HG03558 (cell line): Measurements from ENCODE around the gene ABTB1.

ENCODE experiments used
- ATAC-seq: cut with Tn5 transposase; IDR thresholded peaks from one replicate; pipeline ENCODE4 v1.9.1; 2021; ENCODE audit warnings: moderate number of reproducible peaks; ENCODE audit not compliant: unreplicated experiment; ENCODE audit errors: extremely low read depth

ABTB1 gene

DNA sequence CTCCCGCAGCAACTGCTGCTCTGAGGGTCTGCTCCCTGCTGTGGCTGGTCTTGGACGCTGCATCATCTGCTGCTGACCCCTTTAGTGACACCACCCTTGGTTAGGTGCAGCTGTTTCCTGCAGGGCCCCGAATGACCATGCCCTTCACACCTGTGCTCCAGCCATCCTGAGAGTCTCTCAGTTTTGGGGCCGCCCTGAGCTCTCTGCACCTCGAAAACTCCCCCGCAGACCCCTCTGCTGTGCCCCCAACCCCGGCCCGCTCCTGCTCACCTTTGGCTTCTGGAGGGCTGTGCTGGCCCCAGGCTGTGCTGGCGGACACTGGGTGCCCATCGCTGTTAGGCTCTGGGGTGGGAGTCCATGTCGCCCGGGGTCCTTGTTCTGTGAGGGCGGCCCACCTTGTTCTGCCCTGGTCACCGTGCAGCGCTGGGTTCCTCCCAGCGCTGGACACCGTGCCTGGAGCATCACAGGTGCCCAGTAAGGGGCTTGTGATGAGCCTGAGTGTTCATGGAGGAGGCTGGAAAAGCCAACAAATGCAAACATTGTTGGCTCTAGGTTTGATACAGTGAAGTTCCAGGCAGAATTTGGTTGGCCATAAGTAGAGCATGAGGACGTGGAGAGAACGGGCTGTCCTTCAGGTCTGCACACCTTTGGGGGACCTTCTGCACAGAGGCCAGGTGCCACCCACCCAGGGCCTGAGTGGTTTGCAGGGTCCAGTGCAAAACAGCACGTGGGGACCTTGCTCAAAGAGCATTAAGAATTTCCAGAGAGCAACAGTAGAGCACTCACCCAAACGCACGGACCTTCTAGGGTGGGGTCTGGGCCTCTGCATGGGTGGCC is 12.3 kb downstream of the ABTB1 start:
- ATAC-seq: no peak

DNA sequence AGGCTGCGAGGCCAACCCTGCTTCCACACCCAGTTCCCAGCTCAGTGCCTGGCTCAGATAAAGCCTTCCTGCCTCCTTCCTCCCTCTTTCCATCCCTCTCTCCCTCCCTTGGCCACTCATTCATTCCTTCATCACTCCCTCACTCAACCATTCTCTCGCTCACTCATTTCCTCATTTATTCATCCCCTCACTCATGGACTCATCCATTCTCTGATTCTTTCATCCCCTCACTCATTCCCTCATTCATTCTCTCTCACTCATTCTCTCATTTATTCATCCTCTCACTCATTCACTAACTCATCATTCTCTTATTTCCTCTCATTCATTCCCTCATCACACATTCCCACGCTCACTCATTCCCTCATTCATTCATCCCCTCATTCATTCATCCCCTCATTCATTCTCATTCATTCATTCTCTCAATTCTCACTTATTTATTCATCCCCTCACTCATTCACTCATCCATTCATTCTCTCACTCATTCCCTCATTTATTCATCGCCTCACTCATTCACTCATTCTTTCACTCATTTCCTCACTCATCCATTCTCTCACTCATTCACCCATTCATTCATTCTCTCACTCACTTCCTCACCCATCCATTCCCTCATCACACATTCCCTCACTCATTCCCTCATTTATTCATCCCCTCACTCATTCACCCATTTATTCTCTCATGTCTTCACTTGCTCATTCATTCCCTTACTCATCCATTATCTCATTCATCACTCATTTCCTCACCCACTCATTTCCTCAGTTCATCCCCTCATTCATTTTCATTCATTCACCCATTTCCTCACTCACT is 13.2 kb downstream of the ABTB1 start:
- ATAC-seq: no peak

DNA sequence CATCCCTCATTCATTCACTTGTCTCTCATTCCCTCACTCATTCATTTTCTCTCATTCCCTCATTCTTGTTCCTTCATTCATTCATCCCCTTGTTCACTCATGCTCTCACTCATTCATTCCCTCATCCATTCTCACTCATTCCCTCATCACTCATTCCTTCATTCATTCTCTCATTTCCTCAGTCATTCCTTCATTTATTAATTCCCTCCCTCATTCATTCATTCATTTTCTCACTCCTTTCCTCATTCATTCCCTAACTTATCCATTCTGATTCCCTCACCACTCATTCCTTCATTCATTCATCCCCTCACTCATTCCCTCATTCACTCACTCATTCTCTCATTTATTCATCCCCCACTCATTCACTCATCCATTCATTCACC is 13.8 kb downstream of the ABTB1 start:
- no peak for ATAC-seq

DNA sequence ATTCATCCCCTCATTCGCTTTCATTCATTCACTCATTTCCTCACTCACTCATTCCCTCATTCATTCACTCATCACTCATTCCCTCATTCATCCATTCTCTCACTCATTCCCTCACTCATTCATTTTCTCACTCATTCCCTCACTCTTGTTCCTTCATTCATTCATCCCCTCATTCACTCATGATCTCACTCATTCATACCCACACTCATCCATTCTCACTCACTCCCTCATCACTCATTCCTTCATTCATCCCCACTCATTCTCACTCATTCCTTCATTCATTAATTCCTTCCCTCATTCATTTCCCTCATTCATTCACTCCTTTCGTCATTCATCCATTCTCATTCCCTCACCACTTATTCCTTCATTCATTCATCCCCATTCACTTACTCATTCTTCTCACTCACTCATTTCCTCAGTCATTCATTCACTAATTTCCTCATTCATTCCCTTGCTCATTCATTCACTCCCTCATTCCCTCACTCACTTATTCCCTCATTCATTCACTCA is 14.5 kb downstream of the ABTB1 start:
- no peak for ATAC-seq

DNA sequence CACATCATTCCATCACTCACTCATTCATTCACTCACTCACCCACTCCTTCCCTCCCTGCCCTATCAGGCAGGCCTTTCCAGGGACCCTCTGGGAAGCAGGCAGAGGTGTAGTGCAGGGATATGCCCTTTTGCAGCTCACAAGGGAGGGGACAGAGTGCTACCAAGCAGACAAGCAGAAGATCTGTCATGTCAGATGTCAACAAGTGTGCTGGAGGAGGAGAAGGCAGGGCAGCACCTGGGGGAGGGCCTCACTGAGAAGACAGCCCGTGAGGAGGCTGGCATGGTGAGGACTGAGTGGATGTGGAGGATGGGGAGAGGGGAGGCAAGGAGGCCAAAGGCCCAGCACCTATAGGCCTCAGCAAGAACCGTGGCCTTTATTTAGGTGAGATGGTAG is 15.3 kb downstream of the ABTB1 start:
- ATAC-seq: no peak

DNA sequence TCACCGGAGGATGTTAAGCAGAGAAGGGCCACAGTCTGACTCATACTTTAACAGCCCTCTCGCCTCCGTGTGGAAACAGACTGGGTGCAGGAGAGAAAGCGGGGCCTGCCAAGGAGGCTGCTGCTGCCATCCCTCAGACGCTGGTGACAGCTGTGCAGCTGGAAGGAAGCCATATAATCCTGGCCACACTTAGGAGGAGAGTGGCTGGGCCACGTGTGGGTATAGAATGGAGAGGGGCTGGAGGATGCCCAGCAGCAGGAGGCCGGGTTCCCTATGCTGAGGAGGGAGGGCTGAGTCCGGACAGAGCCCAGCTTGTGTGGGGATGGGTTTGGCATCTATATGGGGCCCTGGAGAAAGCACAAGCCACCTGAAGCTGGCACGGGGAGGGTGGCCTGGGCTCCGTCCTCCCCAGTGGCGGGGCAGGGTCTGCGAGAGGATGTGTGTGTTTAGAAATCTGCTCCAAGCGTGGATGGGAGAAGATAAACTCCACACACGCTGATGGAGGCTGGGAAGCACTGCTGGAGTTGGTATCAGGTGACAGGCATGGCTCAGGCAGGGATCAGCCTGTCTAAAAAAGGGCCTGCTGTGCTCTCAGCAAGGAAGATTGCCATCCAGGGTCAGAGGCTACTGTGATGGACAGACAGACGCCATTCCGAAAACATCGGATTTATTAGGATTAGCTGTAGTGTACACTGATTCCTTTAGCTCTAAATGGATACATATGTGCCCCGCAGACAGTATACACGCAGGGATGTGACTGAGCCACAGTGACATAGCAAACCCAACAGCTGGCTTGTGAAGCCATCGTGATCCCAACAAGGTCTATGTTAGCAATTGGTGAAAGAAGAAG is 15.9 kb downstream of the ABTB1 start:
- no peak for ATAC-seq

DNA sequence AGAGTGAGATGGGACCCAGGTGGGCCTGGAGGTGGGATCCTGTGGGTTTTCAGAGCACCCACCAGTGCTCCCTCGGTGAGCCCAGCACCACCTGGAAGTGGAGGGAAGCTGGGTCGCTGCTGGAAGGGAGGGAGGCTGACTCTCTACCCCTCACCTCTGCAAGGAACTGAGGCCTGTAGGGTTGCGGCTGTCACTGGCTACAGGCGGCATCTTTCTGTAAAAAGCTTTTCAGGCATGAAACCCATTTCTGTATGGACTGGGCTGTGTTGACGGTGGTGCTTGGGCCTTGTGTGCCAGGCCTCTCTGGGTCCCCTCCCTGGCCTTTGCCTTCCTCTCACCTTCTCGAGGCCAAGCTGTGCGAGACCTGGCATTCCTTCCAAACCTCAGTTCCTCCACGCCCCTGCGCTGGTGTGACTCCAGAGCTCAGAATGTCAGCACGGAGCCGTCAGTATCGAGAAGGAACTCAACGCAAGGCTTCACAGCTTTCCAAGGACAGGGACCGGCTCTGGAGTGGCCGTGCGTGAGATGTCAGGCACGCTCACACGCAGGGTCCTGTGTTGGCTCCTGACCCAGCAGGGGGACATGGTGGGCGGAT is 16.6 kb downstream of the ABTB1 start:
- ATAC-seq: no peak

DNA sequence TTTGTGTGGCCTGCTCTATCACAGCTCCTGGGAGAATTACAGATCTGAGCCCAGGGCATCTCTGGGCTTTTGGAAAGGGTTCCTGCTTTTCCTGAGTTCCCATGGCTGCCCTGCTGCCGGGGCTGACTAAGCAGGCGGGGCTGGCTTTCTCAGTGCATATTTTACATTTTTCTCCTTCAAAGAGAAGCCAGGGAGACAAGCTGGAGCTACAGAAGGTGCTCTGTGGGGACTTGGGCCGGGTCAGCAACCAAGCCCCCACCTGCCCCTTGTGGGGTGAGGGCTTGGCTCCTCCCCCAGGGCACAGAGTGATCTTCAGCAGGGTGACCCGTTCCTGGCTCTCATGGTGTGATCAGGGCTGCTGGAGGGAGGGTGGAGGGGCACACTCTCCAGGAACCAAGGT is 17.4 kb downstream of the ABTB1 start:
- no peak for ATAC-seq

DNA sequence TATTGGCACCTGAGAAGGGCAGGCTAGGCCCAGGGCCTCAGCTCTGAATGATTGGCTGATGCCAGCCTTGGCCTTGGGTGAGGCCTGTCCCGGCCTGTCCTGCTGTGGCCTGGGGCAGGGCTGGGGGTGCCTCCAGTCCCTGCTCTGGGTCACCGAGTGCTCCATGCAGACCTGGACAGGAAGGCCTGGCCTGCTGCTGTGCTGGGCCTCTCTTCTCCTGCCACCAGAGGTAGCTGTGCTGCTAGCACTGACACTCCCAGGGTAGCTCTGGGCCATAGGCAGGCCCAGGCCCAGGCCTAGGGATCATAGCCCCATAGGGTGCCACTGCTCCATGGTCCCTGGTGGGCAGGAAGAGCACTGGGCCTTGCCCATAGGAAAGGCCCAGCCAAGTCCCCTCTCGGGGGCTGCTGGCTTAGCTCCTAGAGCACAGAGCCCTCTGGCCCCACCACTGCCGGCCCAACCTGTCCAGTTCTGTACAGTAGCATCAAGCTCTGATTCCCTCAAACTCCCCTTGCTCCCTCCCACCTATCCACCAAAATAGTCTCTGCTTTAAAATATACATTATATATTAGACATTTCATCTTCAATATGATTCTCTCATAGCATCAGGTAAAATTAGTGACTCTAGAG is 18.2 kb downstream of the ABTB1 start:
- no peak for ATAC-seq

DNA sequence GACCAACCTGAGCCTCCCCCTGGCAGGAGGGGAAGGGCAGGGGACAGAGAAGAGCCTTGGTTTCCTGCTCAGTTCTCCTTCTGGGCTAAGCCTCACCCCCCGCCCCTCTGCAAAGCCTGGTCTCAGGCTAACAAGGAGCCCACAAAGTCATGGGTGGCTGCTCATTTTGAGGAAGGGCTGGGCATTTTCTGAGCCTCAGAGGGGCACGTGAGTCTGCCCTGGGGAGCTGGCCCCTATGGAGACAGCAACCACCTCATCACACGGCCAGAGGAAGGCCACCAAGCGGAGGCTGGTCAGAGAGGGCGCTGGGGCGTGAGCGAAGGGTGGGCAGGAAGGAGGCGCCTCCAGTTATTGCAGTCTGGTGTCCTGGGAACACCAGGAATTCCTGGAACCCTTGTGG is 18.7 kb downstream of the ABTB1 start:
- no peak for ATAC-seq

DNA sequence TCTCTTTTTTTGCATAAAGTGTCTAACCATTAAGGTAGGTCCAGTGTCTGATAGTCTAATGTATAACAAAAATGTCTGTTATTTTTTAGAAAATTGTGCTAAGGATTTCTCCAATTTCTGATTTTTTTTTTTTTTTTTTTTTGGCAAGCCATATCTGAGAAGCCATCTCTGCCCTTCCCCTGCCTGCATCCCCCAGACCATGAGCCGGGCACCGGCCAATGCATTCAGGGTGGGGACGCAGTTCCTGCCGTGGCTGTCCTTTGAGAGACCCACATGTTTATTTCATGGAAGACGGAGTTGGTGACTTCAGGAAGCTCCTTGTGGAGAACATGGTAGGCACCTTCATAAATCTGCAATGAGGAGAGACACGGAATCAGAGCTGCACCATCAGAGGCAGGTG is 19.2 kb downstream of the ABTB1 start:
- ATAC-seq: no peak

DNA sequence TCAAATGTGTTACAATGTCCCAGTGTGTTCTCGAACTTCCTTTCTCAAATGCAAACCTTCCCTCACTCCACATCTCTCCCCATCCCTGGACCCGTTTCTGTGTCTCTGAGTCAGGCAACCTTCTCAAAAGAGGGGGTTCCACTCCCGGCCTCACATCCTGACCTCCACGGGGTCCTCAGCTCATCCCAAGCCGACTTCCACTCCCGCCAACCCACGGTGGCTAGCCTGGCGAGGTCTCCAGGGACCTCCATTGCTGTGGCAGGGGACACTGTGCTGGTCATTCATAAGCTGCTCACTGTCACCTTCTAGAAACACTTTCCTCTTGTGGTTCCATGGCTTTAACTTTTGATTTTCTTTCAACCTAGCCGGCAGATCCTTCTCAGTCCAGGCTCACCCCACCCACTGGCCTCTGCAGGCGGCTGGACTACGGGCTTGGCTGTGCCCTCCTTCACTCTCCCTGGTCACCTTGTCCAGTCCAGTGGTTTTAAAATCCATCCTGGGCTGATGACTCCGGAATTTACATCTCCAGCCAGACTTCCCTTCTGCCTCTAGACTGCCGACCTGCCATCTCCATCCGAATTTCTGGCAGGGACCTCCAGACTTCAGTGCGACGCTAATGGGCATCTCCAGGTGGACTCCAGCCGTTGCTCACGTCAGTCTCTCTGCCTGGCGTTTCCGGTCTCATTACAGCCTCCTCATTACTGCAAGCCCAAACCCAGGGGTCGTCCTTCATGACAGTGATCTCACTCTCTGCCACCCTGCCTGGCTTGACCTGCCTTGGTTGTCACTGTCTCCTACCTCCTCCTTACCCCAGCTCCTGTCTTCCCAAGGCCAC is 20.0 kb downstream of the ABTB1 start:
- no peak for ATAC-seq

DNA sequence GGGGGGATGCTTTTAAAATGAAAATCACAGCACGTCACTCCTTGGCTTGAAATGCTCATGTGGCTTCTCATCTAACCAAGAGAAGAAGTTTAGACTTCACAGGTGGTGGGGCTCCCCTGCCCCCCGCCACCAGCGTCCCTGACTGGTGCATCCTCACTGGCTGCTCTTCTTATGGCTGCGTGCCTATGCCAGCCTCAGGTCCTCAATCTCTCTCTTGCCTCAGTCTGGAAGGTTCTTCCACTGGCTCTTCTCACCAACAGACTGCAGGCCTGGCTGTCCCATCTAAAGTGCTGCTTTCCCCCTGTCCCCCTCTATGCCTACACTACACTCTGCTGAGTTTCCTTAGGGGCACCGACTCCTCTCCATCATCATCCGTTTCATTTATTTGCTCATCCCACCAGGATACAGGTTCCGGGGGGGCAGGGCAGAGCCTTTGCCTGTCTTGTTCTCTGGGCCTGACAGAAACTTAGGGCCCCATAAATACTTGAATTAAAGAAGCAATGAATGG is 20.6 kb downstream of the ABTB1 start:
- ATAC-seq: no peak

DNA sequence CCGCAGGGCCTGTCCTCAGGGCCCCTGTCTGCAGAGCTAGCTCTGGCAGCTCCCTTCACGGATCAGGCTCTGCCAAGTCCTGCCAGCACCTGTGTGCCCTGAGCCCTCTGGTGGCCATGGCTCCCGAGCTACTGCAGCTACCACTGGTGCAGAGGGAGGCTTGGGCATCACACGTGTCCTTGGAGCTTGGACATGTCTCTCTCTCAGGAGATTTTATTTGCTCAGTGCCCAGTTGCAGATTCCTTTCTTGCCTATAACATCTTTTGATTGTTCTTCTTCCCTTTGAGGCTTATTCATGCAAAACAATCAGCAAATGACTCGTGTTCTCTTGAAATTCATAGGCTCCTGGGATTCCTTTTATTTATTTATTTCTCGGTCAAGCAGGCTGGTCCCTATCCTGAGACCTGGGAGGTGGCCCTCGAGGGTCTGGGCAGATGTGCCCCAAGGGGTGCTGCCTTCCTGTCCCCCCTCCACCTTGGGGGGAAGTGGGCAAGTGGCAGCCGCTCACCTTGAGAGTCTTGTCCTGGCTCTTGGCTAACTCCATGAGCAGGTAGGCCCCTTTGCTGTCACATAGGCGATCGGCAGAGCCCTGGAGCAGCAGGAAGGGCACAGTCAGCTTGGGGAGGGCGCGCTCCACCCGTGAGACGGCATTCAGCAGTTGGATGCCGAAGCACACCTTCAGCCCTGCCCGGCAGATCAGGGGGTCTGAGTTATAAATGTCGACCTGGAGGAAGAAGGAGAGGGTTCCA is 21.9 kb downstream of the ABTB1 start:
- ATAC-seq: no peak

DNA sequence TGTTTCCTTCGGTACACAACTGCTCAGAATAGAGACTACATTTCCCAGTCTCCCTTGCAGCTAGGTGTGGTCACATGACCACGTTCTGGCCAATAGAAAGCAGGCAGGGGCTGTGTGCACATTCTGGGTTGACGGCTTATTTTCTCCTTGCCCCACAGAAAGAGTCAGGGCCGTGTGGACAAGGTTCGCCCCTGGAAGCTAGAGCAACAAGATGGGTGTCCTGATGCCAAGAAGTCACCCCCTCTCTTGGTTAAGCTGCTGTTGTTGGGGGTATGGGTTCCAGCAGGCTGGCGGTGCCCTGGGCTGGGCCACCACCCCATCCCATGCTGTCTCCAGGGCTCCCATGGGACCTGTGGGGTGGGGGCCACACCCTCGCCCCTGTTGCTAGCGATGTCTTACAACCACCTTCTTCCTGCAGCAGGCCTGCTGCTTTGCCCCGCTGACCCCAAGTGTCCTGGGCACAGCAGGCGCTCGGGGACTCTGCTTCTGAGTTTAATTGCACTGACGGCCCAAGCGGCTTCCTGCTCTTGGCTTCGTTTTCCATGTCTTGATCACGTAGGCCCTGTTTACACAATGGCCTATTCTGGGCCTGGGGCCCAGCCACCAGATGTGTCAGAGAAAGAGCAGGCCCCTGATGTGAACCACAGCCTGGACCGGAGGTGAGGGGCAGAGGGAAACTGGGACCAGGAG is 24.9 kb downstream of the ABTB1 start:
- no peak for ATAC-seq

DNA sequence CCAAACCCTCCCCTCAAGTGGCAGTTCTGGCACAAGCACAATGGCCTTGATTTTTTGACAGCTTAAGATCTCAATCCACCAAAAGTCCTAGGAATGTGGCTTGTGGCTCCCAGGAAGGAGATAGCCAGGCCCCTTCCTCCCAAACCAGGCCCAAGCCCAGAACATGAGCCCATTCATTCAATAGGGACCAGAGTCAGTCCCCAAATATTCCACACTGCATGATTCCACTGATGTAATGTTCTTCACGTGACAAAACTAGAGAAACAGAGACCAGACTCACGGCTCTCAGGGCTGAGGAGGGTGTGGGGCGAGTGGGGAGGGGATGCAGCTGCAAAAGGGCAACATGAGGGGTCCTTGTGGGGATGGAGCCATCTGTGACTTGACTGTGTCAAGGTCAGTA is 25.5 kb downstream of the ABTB1 start:
- no peak for ATAC-seq

DNA sequence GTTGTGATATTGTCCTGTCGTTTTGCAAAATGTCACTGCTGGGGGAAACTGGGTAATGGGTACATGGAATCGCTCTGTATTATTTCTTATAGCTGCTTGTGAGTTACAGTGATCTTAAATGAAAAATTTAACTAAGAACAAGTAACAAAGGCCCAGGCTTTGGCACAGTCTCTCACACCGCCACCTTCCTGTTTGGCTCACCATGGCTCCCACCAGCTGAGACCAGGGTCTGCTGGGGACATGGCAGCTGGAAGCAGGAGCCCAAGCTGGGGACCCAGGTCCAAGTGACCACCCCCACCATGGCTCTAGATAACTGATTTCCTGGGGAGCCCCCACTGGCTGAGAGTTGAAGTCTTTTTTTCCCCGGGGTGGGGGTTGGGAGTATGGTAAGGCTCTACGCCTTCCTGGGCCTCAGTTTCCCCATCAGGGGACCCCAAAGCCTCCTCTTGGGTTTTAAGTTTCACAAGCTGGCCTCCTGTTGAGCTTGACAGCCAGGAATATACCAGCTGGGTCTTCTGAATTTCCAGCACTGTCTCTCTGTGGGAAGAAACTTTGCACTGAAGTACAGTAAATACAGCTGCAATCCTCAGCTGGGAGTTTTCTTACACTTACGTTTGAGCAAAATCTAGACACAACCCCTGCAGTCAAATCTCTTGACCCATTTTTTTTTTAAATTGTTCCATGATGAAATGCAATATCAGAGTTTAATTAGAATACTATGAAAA is 26.1 kb downstream of the ABTB1 start:
- ATAC-seq: no peak
